ENCODE data around the gene CLEC20A. TPM values are rescaled to one million over a fixed set of nuclear protein-coding genes. Genes with fewer than 3 reads are reported as not detected.

CLEC20A gene
- total and polyA plus RNA-seq, 2 of the 8 experiments (the other 6 are each of a cell fraction or from before 2014, with no cell fraction given) = not detected

- Histone ChIP-seq H3K79me2 (ENCODE audit: control insufficient read depth in 1 of 2, insufficient read depth in 2 of 2, low read length in 2 of 2) (no peaks in the 10 kb centered on the region), H4K5ac (ENCODE audit: insufficient read length, low read depth, low read length) (no peak overlapping the region), H2AFZ (ENCODE audit: low read length) (no peak overlapping the region), H3K4me2 (ENCODE audit: insufficient read depth in 1 of 2, low read depth in 2 of 2, low read length in 2 of 2) (no peak overlapping the region), H3K23ac (ENCODE audit: insufficient read length) (no peak overlapping the region), H3K4me3 (ENCODE audit: extremely low read depth in 1 of 4, insufficient read depth in 2 of 4, low read depth in 3 of 4, low read length in 4 of 4) (no peak overlapping the region), H3K4me1 (replicated peaks in 1 of 4; ENCODE audit: control insufficient read depth in 3 of 4, insufficient read depth in 4 of 4, low read length in 3 of 4) (no peaks in the 10 kb centered on the region), H3K9ac (replicated peaks in 1 of 4; ENCODE audit: extremely low read depth in 1 of 4, low read depth in 3 of 4, low read length in 3 of 4) (no peak overlapping the region), H2AK5ac (ENCODE audit: low read depth, low read length) (no peak overlapping the region), H3K9me3 (ENCODE audit: insufficient read depth in 2 of 2, low read depth in 1 of 2, low read length in 1 of 2) (no peaks in the 10 kb centered on the region), H4K8ac (ENCODE audit: extremely low read depth, insufficient read depth, low read length) (no peak overlapping the region), H3K23me2 (ENCODE audit: low read depth, low read length) (no peaks in the 10 kb centered on the region), H2BK120ac (replicated peaks; ENCODE audit: low read depth, low read length) (no peak overlapping the region), H3K14ac (ENCODE audit: insufficient read length) (no peak overlapping the region), H3K4ac (replicated peaks; ENCODE audit: insufficient read length, low read depth, low read length) (no peak overlapping the region), H2BK20ac (ENCODE audit: low read length) (no peak overlapping the region), H2BK12ac (ENCODE audit: low read depth, low read length) (no peak overlapping the region), H3K18ac (ENCODE audit: extremely low read depth, low read length) (no peak overlapping the region), H4K91ac (replicated peaks; ENCODE audit: insufficient read length, low read length) (no peak overlapping the region), H4K20me1 (replicated peaks in 1 of 2; ENCODE audit: control insufficient read depth in 1 of 2, insufficient read depth in 2 of 2, low read length in 2 of 2) (no peaks in the 10 kb centered on the region), H3K27ac (ENCODE audit: low read depth, low read length) (no peak overlapping the region), H2BK5ac (ENCODE audit: low read depth, low read length) (no peak overlapping the region), H3K36me3 (ENCODE audit: control insufficient read depth in 2 of 4, insufficient read depth in 4 of 4, low read length in 3 of 4) (peaks cover 2 to 27% (median 13%) of the 10 kb centered on the region in 4 experiments), H3K27me3 (replicated peaks in 1 of 4; ENCODE audit: control insufficient read depth in 3 of 4, extremely low read depth in 1 of 4, insufficient read depth in 3 of 4, low read length in 3 of 4) (no peaks in the 10 kb centered on the region), H3K79me1 (ENCODE audit: low read depth, low read length) (0 out of 2 replicates have a peak, but pooled peaks cover 3% of the 10 kb centered on the region), H3K56ac (replicated peaks; ENCODE audit: insufficient read length, low read depth, low read length) (no peak overlapping the region), H2BK15ac (ENCODE audit: low read length) (no peak overlapping the region)
- ChIA-PET POLR2A (ENCODE audit: partially characterized antibody) (no interaction called here), CTCF (ENCODE audit: partially characterized antibody) (interaction anchor here (0.6 to 10.0 kb wide), 6 partner anchors 12 to 170 kb away, joined by 3 to 95 read pairs (median 4); no protein-coding TSS in a partner anchor)
- TF ChIP-seq CHD1 (IDR thresholded peaks at IDR 0.05; ENCODE audit: low read depth, low read length) (no peak), YY1 (IDR thresholded peaks at IDR 0.05; ENCODE audit: low read depth, low read length) (no peak), TEAD4 (IDR thresholded peaks at IDR 0.05; ENCODE audit: low read depth, low read length) (0 out of 2 replicates have a peak, but pooled peaks have one; percentile 4)
- DNase-seq (ENCODE audit: low read depth in 1 of 2, low spot score in 2 of 2) (no peak), FAIRE-seq (no peak)
- WGBS, 2 experiments (ENCODE audit: extremely low coverage in 1 of 2, insufficient coverage in 1 of 2, insufficient read length in 1 of 2, insufficient replicate concordance in 2 of 2, low coverage in 1 of 2, low lambda C conversion rate in 2 of 2, missing lambda C conversion rate in 1 of 2) = 97% methylated on average over 5 of the region's 5 CpGs; no CpG with 5 or more reads in 1 of the 2 experiments
Observed at GRCh38 chr1:178470411-178470960, 26.3 kb downstream of the CLEC20A start.

Measured in H1 (cell line).